ENCODE data around the gene ZDHHC14. TPM values are rescaled to one million over a fixed set of nuclear protein-coding genes. Genes with fewer than 3 reads are reported as not detected.

Gene ZDHHC14
- total and polyA plus RNA-seq, 3 donors from 2014 or later, result 28.5 to 74.9 (median 67.9) TPM

DNA sequence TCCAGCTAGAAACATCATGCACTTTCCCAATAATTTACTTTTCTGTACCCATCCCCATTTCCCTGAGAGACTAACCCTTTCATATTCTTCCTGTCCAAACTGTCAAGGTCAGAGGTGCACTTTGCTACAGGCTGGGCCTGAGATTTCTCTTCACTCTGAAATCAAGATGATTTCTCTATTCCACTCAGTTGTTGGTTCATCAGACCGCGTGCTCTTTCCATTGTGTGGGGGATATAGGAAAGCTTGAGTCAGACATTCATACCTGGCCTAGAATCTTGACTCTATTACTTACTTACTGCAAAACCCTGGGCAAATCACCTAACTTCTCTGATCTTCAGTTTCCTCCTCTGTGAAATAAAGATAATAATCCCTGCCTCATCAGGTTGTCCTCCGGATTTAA is 4.7 kb upstream of the ZDHHC14 start:
- no peak for DNase-seq
- Histone ChIP-seq H3K27ac (no peak overlapping the region), H3K27me3 (no peaks in the 10 kb centered on the region), H3K36me3 (ENCODE audit: low read depth, missing control alignments) (no peaks in the 10 kb centered on the region), H3K9me3 (no peaks in the 10 kb centered on the region), H3K4me3 (no peak overlapping the region), H3K4me1 (peaks cover 14% of the 10 kb centered on the region)
- TF ChIP-seq CTCF (IDR thresholded peaks at IDR 0.05), result no peak
- no peak for TF ChIP-seq POLR2A (IDR thresholded peaks at IDR 0.05)
- WGBS, 2 donors, result 93 to 94% methylated on average over 3 of the region's 3 CpGs
- intact Hi-C loops (cut with DNase I; ENCODE audit: low total_unique reads), result no loop called here

DNA sequence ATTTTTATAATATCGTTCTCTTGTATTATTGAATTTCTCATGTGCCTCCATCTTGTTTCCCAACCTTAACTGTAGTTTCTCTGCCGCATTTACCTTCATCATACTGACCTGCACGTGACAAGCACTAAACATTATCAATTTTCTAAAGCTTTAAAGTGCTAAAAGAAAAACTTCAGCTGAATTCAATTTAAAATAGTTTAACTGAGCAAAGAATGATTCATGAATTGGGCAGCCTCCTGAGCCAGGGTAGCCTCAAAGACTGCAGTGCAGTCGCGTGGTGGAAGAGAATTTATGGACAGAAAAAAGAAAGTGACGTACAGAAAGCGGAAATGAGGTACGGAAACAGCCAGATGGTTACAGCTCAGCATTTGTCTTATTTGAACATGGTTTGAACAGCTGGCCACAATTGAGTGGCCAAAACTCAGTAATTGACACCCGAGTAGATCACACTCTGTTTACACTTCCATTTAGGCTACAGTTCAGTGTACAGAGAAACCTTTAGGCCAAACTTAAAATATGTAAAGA is 4.2 kb upstream of the ZDHHC14 start:
- WGBS, 2 donors, result 89 to 94% methylated on average over 9 of the region's 9 CpGs

GRCh38 chr6:157379656-157380457 is 1.1 kb upstream of the ZDHHC14 start:
- TF ChIP-seq CTCF (IDR thresholded peaks at IDR 0.05) (no peak), POLR2A (IDR thresholded peaks at IDR 0.05) (no peak)
- intact Hi-C loops (cut with DNase I; ENCODE audit: low total_unique reads), result no loop called here
- Histone ChIP-seq H3K27me3 (no peaks in the 10 kb centered on the region), H3K4me1 (peaks cover 22% of the 10 kb centered on the region), H3K9me3 (no peaks in the 10 kb centered on the region), H3K36me3 (ENCODE audit: low read depth, missing control alignments) (no peaks in the 10 kb centered on the region), H3K27ac (peak overlapping the region; percentile 86 to 95), H3K4me3 (peak overlapping the region; percentile 73 to 95)
- 0 to 1% methylated on average over 16 to 45 of the region's 45 CpGs for WGBS, 2 donors
- peak; percentile 96 for DNase-seq

More for the DNA sequence above, 4.2 kb upstream of the ZDHHC14 start:
- intact Hi-C loops (cut with DNase I; ENCODE audit: low total_unique reads), result no loop called here
- no peaks in the 10 kb centered on the region for H3K9me3 ChIP-seq
- no peak for DNase-seq
- H3K27me3 ChIP-seq, result no peaks in the 10 kb centered on the region
- TF ChIP-seq CTCF (IDR thresholded peaks at IDR 0.05) (no peak), POLR2A (IDR thresholded peaks at IDR 0.05) (no peak)
- H3K4me3 ChIP-seq, result no peak overlapping the region
- no peaks in the 10 kb centered on the region for H3K36me3 ChIP-seq (ENCODE audit: low read depth, missing control alignments)
- peaks cover 14% of the 10 kb centered on the region for H3K4me1 ChIP-seq
- H3K27ac ChIP-seq, result no peak overlapping the region

- Histone ChIP-seq H3K27me3 (no peaks in the 10 kb centered on the region), H3K4me1 (peaks cover 22% of the 10 kb centered on the region), H3K36me3 (ENCODE audit: low read depth, missing control alignments) (no peaks in the 10 kb centered on the region), H3K27ac (peak overlapping the region; percentile 86 to 95), H3K9me3 (no peaks in the 10 kb centered on the region), H3K4me3 (peak overlapping the region; percentile 73 to 95)
- TF ChIP-seq POLR2A (IDR thresholded peaks at IDR 0.05), result no peak
- no peak for TF ChIP-seq CTCF (IDR thresholded peaks at IDR 0.05)
- DNase-seq, result no peak
- WGBS, 2 donors, result 0% methylated on average over 14 of the region's 28 CpGs; no CpG with 5 or more reads in 1 of the 2 donors
- intact Hi-C loops (cut with DNase I; ENCODE audit: low total_unique reads), result no loop called here
These were observed 572 bp upstream of the ZDHHC14 start for GRCh38 chr6:157380458-157380778.
